HG02642 (cell line): ENCODE measurements around the gene ATP1B2.

Experiments
- ATAC-seq: cut with Tn5 transposase; IDR thresholded peaks from one replicate; pipeline ENCODE4 v1.9.1; 2021; ENCODE audit warnings: mild to moderate bottlenecking; ENCODE audit not compliant: unreplicated experiment, poor library complexity

ATP1B2 gene

GRCh38 chr17:7706631-7707354 is 56.1 kb downstream of the ATP1B2 start:
- ATAC-seq = no peak
